HFFc6 (cell line): Measurements from ENCODE around the gene ADRM1. TPM values are rescaled to one million over a fixed set of nuclear protein-coding genes. Genes with fewer than 3 reads are reported as not detected.

ENCODE experiments used
- DNase-seq: peaks from one replicate; pipeline ENCODE4 v3.0.0-alpha.2; 2018
- H3K27ac Mint-ChIP-seq: 2 replicates; pipeline ENCODE4 v1.8.0; 2020; ENCODE audit warnings: mild to moderate bottlenecking, mixed read lengths
- H3K27me3 Mint-ChIP-seq: 2 replicates; pipeline ENCODE4 v1.8.0; 2021; ENCODE audit warnings: mild to moderate bottlenecking, moderate library complexity, mixed read lengths; ENCODE audit not compliant: insufficient read depth
- H3K36me3 Mint-ChIP-seq: 2 replicates; pipeline ENCODE4 v1.8.0; 2021; ENCODE audit warnings: low read depth, mixed read lengths
- H3K4me1 Mint-ChIP-seq: 2 replicates; pipeline ENCODE4 v1.8.0; 2020; ENCODE audit warnings: low read depth, mixed read lengths
- H3K4me3 Mint-ChIP-seq: 2 replicates; pipeline ENCODE4 v1.8.0; 2020; ENCODE audit warnings: mild to moderate bottlenecking, moderate library complexity, mixed read lengths
- H3K9me3 Mint-ChIP-seq: 2 replicates; pipeline ENCODE4 v1.8.0; 2020; ENCODE audit warnings: mild to moderate bottlenecking, mixed read lengths
- total RNA-seq, 6 experiments: library from RNA; stranded (reverse); fragmentation: NEBNext Ultra II Directional; extraction: Animal tissue kit (Norgen Biotek cat#: 25700); gene quantifications; 2 replicates in 1 of 6; 3 replicates in 5 of 6; pipeline ENCODE4 v1.2.3, GENCODE V29; 2021
- TF ChIP-seq, protein P1 (sequence below): fragments of 200-600 bp; sonication (generic); IDR thresholded peaks from 2 replicates; pipeline ENCODE4 v1.5.0; 2021; ENCODE audit warnings: antibody characterized with exemption, mild to moderate bottlenecking

The ADRM1 gene
- total RNA-seq, 6 experiments from 2014 or later = 126 to 133 (median 129) TPM

DNA sequence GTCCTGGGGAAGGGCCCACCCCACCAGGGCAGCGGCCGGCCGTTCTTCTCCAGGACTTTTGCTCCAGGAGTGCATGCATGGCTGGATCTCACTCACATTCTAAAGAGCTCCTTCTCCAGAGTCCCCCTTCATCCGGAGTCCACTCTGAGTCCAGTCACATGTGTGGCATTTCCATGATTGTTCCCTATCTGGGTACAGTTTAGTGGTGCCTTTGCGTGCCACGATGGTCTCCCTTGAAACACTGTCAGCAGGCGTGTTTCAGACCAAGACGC lies 43.6 kb upstream of the ADRM1 start:
- peaks cover 3% of the 10 kb centered on the region; the same call in 1 of the 2 replicates for H3K27me3 Mint-ChIP-seq
- TF ChIP-seq, protein P1, sequence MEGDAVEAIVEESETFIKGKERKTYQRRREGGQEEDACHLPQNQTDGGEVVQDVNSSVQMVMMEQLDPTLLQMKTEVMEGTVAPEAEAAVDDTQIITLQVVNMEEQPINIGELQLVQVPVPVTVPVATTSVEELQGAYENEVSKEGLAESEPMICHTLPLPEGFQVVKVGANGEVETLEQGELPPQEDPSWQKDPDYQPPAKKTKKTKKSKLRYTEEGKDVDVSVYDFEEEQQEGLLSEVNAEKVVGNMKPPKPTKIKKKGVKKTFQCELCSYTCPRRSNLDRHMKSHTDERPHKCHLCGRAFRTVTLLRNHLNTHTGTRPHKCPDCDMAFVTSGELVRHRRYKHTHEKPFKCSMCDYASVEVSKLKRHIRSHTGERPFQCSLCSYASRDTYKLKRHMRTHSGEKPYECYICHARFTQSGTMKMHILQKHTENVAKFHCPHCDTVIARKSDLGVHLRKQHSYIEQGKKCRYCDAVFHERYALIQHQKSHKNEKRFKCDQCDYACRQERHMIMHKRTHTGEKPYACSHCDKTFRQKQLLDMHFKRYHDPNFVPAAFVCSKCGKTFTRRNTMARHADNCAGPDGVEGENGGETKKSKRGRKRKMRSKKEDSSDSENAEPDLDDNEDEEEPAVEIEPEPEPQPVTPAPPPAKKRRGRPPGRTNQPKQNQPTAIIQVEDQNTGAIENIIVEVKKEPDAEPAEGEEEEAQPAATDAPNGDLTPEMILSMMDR = no peak
- no peak overlapping the region for H3K4me3 Mint-ChIP-seq
- DNase-seq = no peak
- H3K36me3 Mint-ChIP-seq = peaks cover 14% of the 10 kb centered on the region
- H3K4me1 Mint-ChIP-seq = peaks cover 14% of the 10 kb centered on the region
- no peak overlapping the region for H3K27ac Mint-ChIP-seq
- no peaks in the 10 kb centered on the region for H3K9me3 Mint-ChIP-seq

DNA sequence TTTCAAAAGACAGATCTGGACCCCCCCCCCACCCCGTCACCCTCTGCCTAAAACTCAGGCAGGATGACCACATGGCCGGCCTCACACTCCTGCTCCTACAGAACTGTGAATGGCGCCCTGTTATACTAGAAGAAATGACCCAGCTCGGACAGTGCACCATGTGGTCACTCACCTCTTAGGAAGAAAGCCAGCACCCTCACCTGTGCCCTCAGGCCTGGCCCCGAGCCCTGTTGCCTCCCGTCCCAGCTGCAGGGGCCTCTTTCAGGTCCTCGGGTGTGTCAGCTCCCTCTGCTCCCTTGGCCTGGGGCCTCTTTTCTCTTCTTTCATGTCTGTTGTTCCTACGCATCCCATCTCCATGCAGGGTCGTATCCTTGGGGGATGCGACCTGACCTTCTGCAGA lies 40.7 kb upstream of the ADRM1 start:
- Mint-ChIP-seq H3K27ac (no peak overlapping the region), H3K27me3 (no peaks in the 10 kb centered on the region), H3K4me1 (peaks cover 14% of the 10 kb centered on the region), H3K9me3 (peaks cover 9% of the 10 kb centered on the region), H3K36me3 (peaks cover 19% of the 10 kb centered on the region), H3K4me3 (no peak overlapping the region)
- TF ChIP-seq, protein P1 = no peak
- DNase-seq = no peak

DNA sequence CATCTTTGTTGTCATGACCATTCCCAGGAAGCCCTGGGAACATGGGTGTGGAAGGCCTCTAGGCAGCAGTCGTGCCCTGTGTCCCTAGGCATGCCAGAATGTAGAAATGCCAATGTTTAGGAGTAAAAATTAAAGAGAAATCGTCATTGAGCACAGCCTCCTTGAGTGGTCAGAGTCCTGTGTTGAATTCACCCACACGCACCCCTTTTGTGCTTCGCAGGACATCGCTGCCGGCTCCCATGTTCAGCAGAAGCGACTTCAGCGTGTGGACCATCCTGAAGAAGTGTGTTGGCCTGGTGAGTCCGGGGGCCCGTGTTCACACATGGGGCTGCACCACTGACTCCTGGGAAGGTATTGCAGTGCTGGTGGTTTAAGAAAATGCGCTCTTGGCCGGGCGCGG lies 39.4 kb upstream of the ADRM1 start:
- peaks cover 9% of the 10 kb centered on the region for H3K9me3 Mint-ChIP-seq
- H3K27ac Mint-ChIP-seq = no peak overlapping the region
- H3K4me3 Mint-ChIP-seq = no peak overlapping the region
- no peaks in the 10 kb centered on the region for H3K27me3 Mint-ChIP-seq
- no peak for DNase-seq
- TF ChIP-seq, protein P1 = no peak
- H3K36me3 Mint-ChIP-seq = peaks cover 19% of the 10 kb centered on the region
- peaks cover 8% of the 10 kb centered on the region for H3K4me1 Mint-ChIP-seq

DNA sequence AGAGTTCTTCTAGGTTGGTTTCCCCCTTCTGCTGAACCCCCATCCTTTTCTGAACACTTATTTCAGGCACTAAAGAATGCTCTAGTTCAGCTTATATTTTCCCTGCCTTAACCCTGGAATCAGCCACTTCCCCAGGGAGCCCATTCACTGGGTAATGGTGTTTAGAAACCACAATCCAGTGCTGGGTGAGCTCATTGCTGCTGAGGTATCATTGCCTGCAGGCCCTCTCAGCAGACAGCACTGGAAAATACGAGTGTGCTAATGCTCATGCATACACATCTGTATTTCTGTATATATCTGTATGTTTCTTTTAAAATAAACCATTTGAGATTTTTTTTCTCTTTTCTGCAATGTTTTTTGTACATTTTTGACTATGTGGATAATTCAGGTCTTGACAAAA lies 37.4 kb upstream of the ADRM1 start:
- Mint-ChIP-seq H3K27ac (no peak overlapping the region), H3K36me3 (peaks cover 19% of the 10 kb centered on the region), H3K4me3 (no peak overlapping the region)

DNA sequence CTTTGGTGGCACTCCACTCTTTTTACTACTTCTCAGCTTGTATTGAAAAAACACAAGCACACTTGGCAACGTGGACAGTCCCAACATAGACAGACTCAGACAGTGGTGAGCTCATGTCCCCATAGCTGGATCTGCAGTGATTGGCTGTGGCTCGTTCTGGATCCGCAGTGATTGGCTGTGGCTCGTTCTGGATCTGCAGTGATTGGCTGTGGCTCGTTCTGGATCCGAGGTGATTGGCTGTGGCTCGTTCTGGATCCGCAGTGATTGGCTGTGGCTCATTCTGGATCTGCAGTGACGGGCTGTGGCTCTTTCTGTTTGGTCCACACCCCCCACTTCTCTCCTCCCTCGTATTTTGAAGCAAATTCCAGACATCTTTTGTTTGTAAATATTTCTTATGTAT lies 36.5 kb upstream of the ADRM1 start:
- peaks cover 9% of the 10 kb centered on the region for H3K9me3 Mint-ChIP-seq
- peaks cover 19% of the 10 kb centered on the region for H3K36me3 Mint-ChIP-seq
- no peak overlapping the region for H3K27ac Mint-ChIP-seq
- no peak overlapping the region for H3K4me3 Mint-ChIP-seq
- H3K4me1 Mint-ChIP-seq = no peaks in the 10 kb centered on the region
- TF ChIP-seq, protein P1 = no peak
- no peaks in the 10 kb centered on the region; the same call in 1 of the 2 replicates for H3K27me3 Mint-ChIP-seq
- DNase-seq = no peak

More for the DNA sequence above, 37.4 kb upstream of the ADRM1 start:
- DNase-seq = no peak
- no peaks in the 10 kb centered on the region for H3K4me1 Mint-ChIP-seq
- H3K9me3 Mint-ChIP-seq = peaks cover 9% of the 10 kb centered on the region
- no peaks in the 10 kb centered on the region; the same call in 1 of the 2 replicates for H3K27me3 Mint-ChIP-seq
- TF ChIP-seq, protein P1 = no peak

DNA sequence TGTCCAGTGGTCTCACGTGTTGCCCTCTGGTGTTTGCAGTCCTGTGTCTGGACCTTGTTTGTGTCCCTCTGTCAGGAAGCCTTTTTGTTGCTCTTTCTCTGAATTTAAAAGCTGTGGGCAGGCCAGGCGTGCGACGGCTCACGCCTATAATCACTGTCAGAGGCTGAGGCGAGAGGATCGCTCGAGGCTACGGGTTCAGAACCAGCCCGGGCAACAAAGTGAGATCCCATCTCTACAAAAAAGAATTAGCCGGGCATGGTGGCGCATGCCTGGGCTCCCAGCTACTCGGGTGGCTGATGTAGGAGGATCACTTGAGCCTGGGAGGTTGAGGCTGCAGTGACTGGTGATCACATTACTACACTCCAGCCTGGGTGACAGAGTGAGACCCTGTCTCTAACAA lies 35.9 kb upstream of the ADRM1 start:
- Mint-ChIP-seq H3K36me3 (peaks cover 19% of the 10 kb centered on the region), H3K9me3 (peaks cover 9% of the 10 kb centered on the region), H3K4me3 (no peak overlapping the region), H3K27ac (no peak overlapping the region), H3K27me3 (no peaks in the 10 kb centered on the region; the same call in 1 of the 2 replicates), H3K4me1 (no peaks in the 10 kb centered on the region)
- TF ChIP-seq, protein P1 = no peak
- no peak for DNase-seq
